Effector memory CD8-positive, alpha-beta T cell (primary cell): ENCODE data around the gene RASGRF2.

ENCODE experiments used
- ATAC-seq: fragments of 150-1000 bp; cut with Tn5 transposase; replicated peaks from 2 replicates; pipeline ENCODE4 v1.10.0; 2021; ENCODE audit warnings: mild to moderate bottlenecking, moderate library complexity
- DNase-seq, 3 experiments: peaks; one replicate each; pipeline ENCODE4 v3.0.0; 2021
- H3K27ac Mint-ChIP-seq, 2 donors: one replicate each; pipeline ENCODE4 v1.8.0; 2022; ENCODE audit warnings: mild to moderate bottlenecking in 2 of 2, mixed read lengths in 2 of 2, moderate library complexity in 2 of 2
- H3K27me3 Mint-ChIP-seq, 2 donors: one replicate each; pipeline ENCODE4 v1.8.0; 2022; ENCODE audit warnings: mixed read lengths in 2 of 2
- H3K36me3 Mint-ChIP-seq: one replicate; pipeline ENCODE4 v1.8.0; 2022; ENCODE audit warnings: mild to moderate bottlenecking, moderate library complexity, mixed read lengths; ENCODE audit not compliant: insufficient read depth
- H3K4me1 Mint-ChIP-seq, 2 donors: one replicate each; pipeline ENCODE4 v1.8.0; 2022; ENCODE audit warnings: low read depth in 2 of 2, mixed read lengths in 2 of 2
- H3K4me3 Mint-ChIP-seq, 2 donors: one replicate each; pipeline ENCODE4 v1.8.0; 2022; ENCODE audit warnings: mild to moderate bottlenecking in 2 of 2, mixed read lengths in 2 of 2, moderate library complexity in 2 of 2
- H3K9me3 Mint-ChIP-seq, 2 donors: one replicate each; pipeline ENCODE4 v1.8.0; 2022; ENCODE audit warnings: mixed read lengths in 2 of 2

RASGRF2 gene

GRCh38 chr5:80958616-80959015, 1.5 kb upstream of the RASGRF2 start:
- Mint-ChIP-seq H3K9me3 (no peaks in the 10 kb centered on the region), H3K27ac (no peak overlapping the region), H3K36me3 (peaks cover 6% of the 10 kb centered on the region), H3K4me3 (peak overlapping the region in 1 of 2 donors; percentile 2), H3K27me3 (peaks cover 13 to 20% of the 10 kb centered on the region in 2 donors), H3K4me1 (peaks cover 24 to 36% of the 10 kb centered on the region in 2 donors)
- DNase-seq (no peak), ATAC-seq (no peak)

GRCh38 chr5:80959138-80959537, 1.0 kb upstream of the RASGRF2 start:
- Mint-ChIP-seq H3K36me3 (peaks cover 6% of the 10 kb centered on the region), H3K4me1 (peaks cover 25 to 36% of the 10 kb centered on the region in 2 donors), H3K9me3 (no peaks in the 10 kb centered on the region), H3K27ac (peak overlapping the region; percentile 52 to 57), H3K4me3 (peak overlapping the region; percentile 71 to 79), H3K27me3 (peaks cover 13 to 20% of the 10 kb centered on the region in 2 donors)
- DNase-seq (no peak), ATAC-seq (no peak)

GRCh38 chr5:80960531-80961375, 590 bp downstream of the RASGRF2 start:
- peaks cover 18 to 20% of the 10 kb centered on the region in 2 donors for H3K27me3 Mint-ChIP-seq
- H3K27ac Mint-ChIP-seq: peak overlapping the region; percentile 72 to 89
- DNase-seq (peak; percentile 16 to 36 (median 19)), ATAC-seq (peak; percentile 54)
- peaks cover 6% of the 10 kb centered on the region for H3K36me3 Mint-ChIP-seq
- peaks cover 31 to 45% of the 10 kb centered on the region in 2 donors for H3K4me1 Mint-ChIP-seq
- peak overlapping the region; percentile 90 to 91 for H3K4me3 Mint-ChIP-seq
- H3K9me3 Mint-ChIP-seq: no peaks in the 10 kb centered on the region

- ATAC-seq (peak; percentile 58), DNase-seq (peak; percentile 24 to 33 (median 25))
- Mint-ChIP-seq H3K36me3 (peaks cover 6% of the 10 kb centered on the region), H3K27me3 (peaks cover 18 to 20% of the 10 kb centered on the region in 2 donors), H3K27ac (peak overlapping the region; percentile 72 to 89), H3K4me1 (peaks cover 31 to 45% of the 10 kb centered on the region in 2 donors), H3K4me3 (peak overlapping the region; percentile 90 to 91), H3K9me3 (no peaks in the 10 kb centered on the region)
Observed at GRCh38 chr5:80961376-80962281, 1.5 kb downstream of the RASGRF2 start.

GRCh38 chr5:80962630-80963520, 2.7 kb downstream of the RASGRF2 start:
- Mint-ChIP-seq H3K27me3 (peaks cover 18 to 20% of the 10 kb centered on the region in 2 donors), H3K4me1 (peaks cover 31 to 40% of the 10 kb centered on the region in 2 donors), H3K9me3 (no peaks in the 10 kb centered on the region), H3K27ac (peak overlapping the region in 1 of 2 donors; percentile 89), H3K4me3 (peak overlapping the region; percentile 32 to 55), H3K36me3 (peaks cover 3% of the 10 kb centered on the region)
- DNase-seq: no peak
- no peak for ATAC-seq

- H3K9me3 Mint-ChIP-seq: no peaks in the 10 kb centered on the region
- peaks cover 30 to 34% of the 10 kb centered on the region in 2 donors for H3K4me1 Mint-ChIP-seq
- DNase-seq: no peak
- H3K4me3 Mint-ChIP-seq: peak overlapping the region; percentile 32 to 55
- no peak for ATAC-seq
- no peak overlapping the region for H3K27ac Mint-ChIP-seq
- H3K27me3 Mint-ChIP-seq: peaks cover 18 to 20% of the 10 kb centered on the region in 2 donors
- H3K36me3 Mint-ChIP-seq: peaks cover 3% of the 10 kb centered on the region
Observed at GRCh38 chr5:80963521-80963895, 3.3 kb downstream of the RASGRF2 start.

- Mint-ChIP-seq H3K36me3 (peaks cover 3% of the 10 kb centered on the region), H3K4me1 (peaks cover 30 to 34% of the 10 kb centered on the region in 2 donors), H3K27ac (peak overlapping the region in 1 of 2 donors; percentile 9), H3K4me3 (peak overlapping the region; percentile 30 to 32), H3K9me3 (no peaks in the 10 kb centered on the region), H3K27me3 (peaks cover 18 to 20% of the 10 kb centered on the region in 2 donors)
- ATAC-seq: no peak
- no peak for DNase-seq
Observed at GRCh38 chr5:80963966-80964481, 3.9 kb downstream of the RASGRF2 start.

GRCh38 chr5:80964491-80964890, 4.3 kb downstream of the RASGRF2 start:
- Mint-ChIP-seq H3K4me3 (peak overlapping the region; percentile 30 to 32), H3K4me1 (peaks cover 27 to 32% of the 10 kb centered on the region in 2 donors), H3K27ac (peak overlapping the region in 1 of 2 donors; percentile 9), H3K27me3 (peaks cover 15% of the 10 kb centered on the region in 2 donors), H3K36me3 (peaks cover 3% of the 10 kb centered on the region), H3K9me3 (no peaks in the 10 kb centered on the region)
- no peak for ATAC-seq
- DNase-seq: no peak

- H3K4me3 Mint-ChIP-seq: peak overlapping the region; percentile 30 to 32
- DNase-seq: no peak
- H3K4me1 Mint-ChIP-seq: peaks cover 23 to 28% of the 10 kb centered on the region in 2 donors
- peaks cover 3% of the 10 kb centered on the region for H3K36me3 Mint-ChIP-seq
- peaks cover 11% of the 10 kb centered on the region in 2 donors for H3K27me3 Mint-ChIP-seq
- peak overlapping the region in 1 of 2 donors; percentile 9 for H3K27ac Mint-ChIP-seq
- no peaks in the 10 kb centered on the region for H3K9me3 Mint-ChIP-seq
- ATAC-seq: no peak
Observed at GRCh38 chr5:80964919-80965318, 4.8 kb downstream of the RASGRF2 start.

GRCh38 chr5:80967500-80968181, 7.5 kb downstream of the RASGRF2 start:
- ATAC-seq: no peak

GRCh38 chr5:80973027-80973426, 12.9 kb downstream of the RASGRF2 start:
- no peaks in the 10 kb centered on the region for H3K9me3 Mint-ChIP-seq
- H3K36me3 Mint-ChIP-seq: peaks cover 3% of the 10 kb centered on the region
- peaks cover 16% of the 10 kb centered on the region in 2 donors for H3K4me1 Mint-ChIP-seq
- no peak for DNase-seq
- H3K27me3 Mint-ChIP-seq: no peaks in the 10 kb centered on the region
- H3K27ac Mint-ChIP-seq: peak overlapping the region in 1 of 2 donors; percentile 68
- no peak overlapping the region for H3K4me3 Mint-ChIP-seq
- no peak for ATAC-seq

More at GRCh38 chr5:80967500-80968181, 7.5 kb downstream of the RASGRF2 start:
- Mint-ChIP-seq H3K9me3 (no peaks in the 10 kb centered on the region), H3K4me1 (peaks cover 14 to 22% of the 10 kb centered on the region in 2 donors), H3K36me3 (peaks cover 3% of the 10 kb centered on the region), H3K27ac (no peak overlapping the region), H3K4me3 (no peak overlapping the region), H3K27me3 (peaks cover 0 to 5% of the 10 kb centered on the region in 2 donors)
- no peak for DNase-seq

GRCh38 chr5:80975065-80975464, 14.9 kb downstream of the RASGRF2 start:
- Mint-ChIP-seq H3K4me1 (peaks cover 16 to 17% of the 10 kb centered on the region in 2 donors), H3K27ac (no peak overlapping the region), H3K4me3 (no peak overlapping the region), H3K9me3 (no peaks in the 10 kb centered on the region), H3K27me3 (no peaks in the 10 kb centered on the region), H3K36me3 (peaks cover 3% of the 10 kb centered on the region)
- no peak for ATAC-seq
- DNase-seq: no peak
